GM19035 (cell line): ENCODE measurements around the gene SLC9C2.
"Not testable (repeated sequence)": the region's sequence is repeated elsewhere in the genome, so short reads cannot be mapped to it uniquely, and the experiment has no call there.

Source experiments
- ATAC-seq: cut with Tn5 transposase; IDR thresholded peaks from one replicate; pipeline ENCODE4 v1.9.1; 2021; ENCODE audit not compliant: unreplicated experiment

SLC9C2 gene

GRCh38 chr1:173581383-173582079 is 21.3 kb downstream of the SLC9C2 start:
- ATAC-seq, result no peak

DNA sequence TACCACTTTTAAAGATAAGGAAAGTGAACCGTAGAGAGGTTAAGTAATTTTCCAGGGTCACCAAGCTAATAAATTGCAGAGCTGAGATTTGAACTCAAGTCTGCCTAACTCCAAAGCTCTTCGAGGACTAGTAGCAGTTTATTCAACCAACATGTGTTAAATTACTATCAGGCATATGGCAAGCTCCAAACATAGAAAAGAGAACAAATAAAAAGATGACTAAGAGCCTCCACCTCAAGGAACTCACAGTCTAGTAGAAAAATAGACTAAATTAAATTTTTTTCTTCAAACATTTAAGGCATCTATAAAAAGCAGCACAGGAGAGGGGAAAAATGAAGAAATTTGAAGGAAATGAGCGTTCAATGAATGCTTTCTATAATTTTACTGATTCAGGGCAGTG is 22.2 kb downstream of the SLC9C2 start:
- ATAC-seq, result no peak

DNA sequence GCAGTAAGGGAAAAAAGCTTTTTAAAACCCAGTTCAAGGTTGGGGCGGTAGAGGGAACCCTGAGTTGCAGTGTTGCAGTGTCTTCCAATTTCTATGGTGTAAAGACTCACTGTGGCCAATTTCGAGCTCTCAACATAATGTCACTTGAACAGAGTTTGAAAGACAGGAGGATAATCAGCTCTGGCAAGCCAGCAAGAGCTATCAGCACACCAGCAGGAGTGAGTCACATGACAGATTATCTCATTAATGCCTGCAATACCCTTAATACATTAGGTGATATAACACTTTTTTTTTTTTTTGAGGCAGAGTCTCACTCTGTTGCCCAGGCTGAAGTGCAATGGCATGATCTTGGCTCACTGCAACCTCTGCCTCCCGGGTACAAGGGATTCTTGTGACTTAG is 22.8 kb downstream of the SLC9C2 start:
- ATAC-seq, result no peak

- ATAC-seq, result no peak
Measured at GRCh38 chr1:173573596-173573995, 29.3 kb downstream of the SLC9C2 start.

- no peak for ATAC-seq
Measured at GRCh38 chr1:173572201-173572873, 30.5 kb downstream of the SLC9C2 start.

DNA sequence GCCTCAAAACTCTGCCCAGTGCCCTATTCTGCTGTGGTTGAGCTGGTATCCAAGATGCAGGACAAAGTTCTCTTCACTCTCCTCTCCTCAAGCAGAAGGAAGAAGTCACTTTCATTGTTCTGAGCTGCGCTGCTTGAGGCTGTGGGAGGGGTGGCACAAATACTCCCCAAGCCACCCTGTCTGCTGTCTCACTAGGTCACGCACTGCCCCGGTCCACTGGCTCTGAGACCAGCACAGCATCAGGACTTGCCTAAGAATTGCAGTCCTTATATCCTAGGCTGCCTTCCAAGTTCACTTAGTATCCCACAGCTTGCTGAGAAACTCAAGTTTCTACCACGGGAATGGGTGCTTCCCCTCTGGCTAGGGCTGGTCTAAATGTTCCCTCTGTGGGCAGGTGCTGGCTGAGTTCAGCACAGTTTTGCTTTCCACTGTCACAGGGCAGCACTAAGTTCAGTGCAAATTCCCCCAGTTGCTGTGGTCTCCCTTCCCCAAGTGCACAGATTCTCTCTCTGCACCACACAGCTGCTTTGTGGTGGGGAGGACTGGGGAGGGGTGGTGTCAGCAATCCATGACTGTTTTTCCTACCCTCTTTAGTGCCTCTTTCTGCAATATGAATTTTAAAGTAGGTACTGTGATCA is 32.4 kb downstream of the SLC9C2 start:
- ATAC-seq, result peak; percentile 58

DNA sequence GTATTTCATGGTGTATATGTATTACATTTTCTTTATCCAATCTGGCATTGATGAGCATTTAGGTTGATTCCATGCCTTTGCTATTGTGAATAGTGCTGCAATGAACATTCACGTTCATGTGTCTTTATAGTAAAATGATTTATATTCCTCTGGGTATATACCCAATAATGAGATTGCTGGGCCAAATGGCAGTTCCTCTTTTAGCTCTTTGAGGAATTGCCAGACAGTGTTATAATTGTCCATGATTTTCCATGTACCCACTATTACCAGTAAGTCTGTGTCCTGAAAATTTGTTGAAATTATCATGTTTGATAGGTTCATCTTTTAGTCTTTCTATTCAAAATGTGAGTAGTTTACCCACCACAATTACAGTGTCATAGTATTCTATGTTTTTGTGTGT is 34.4 kb downstream of the SLC9C2 start:
- ATAC-seq, result no peak

- not testable (repeated sequence) for ATAC-seq
Measured at GRCh38 chr1:173563846-173564245, 39.0 kb downstream of the SLC9C2 start.

GRCh38 chr1:173562813-173563212 is 40.1 kb downstream of the SLC9C2 start:
- ATAC-seq, result no peak

- ATAC-seq, result no peak
Measured at GRCh38 chr1:173561263-173561662, 41.6 kb downstream of the SLC9C2 start.

- no peak for ATAC-seq
Measured at GRCh38 chr1:173560285-173560880, 42.5 kb downstream of the SLC9C2 start.

DNA sequence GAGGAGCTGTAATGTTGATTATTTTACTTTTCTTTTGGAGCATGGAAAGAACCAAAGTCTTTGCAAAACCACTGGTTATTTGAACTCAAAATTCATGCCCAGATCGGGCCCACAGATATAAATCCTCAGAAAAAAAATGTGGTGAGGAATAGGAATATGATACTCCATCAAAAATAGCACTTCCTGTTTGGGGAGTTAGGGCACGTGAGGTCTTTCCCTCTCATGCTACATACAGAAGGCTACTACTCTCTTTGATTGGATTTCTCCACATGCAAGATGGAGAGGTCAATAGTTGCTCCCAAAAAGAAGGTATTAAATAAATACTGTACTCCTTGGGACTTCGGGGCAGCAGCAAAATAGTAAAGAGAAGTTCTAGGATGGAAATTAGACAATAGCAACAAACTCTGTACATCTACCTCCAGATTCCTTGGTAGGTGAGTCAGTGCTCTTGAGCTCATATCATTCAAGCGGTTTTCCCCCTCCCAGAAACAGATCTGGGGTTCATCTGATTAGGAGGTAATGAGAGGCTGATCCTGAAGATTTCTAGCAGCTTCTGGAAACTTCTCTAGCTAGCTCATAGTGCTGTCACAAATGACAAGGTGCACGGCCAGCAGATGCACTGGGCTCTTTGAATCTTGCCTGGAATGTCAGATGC is 47.1 kb downstream of the SLC9C2 start:
- no peak for ATAC-seq

- ATAC-seq, result no peak
Measured at GRCh38 chr1:173554541-173555250, 48.2 kb downstream of the SLC9C2 start.

DNA sequence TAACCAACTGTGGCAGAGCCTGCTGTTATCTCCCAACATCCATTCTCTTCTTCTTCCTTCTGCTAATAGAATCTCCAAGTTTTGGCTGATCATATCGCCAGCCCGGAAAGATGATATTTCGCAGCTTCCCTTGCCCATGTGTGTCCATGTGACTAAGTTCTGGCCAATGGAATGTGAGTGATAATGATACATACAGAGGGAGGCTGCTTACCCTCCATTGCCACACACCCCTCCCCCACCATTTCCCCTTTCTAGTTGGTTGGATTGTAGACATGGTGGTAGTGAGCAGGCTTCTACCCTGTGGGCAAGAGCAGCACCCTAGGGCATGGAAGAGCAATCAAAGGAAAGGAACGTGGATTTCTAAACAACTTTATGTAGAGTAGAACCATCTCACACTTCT is 48.8 kb downstream of the SLC9C2 start:
- no peak for ATAC-seq

DNA sequence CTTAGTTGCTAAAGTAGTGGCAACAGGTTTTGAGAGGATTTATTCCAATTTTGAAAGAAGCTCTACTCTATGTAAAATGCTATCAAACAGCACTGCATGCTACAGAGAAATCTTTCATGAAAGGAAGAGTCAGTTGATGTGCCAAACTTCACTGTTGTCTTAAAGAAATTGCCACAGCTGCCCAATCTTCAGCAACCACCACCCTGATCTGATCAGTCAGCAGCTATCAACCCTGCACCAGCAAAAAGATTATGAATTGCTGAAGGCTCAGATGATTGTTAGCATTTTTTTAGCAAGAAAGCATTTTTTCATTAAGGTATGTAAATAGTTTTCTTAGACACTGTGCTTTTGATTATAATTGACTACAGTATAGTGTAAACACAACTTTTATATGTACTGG is 49.6 kb downstream of the SLC9C2 start:
- ATAC-seq, result no peak

DNA sequence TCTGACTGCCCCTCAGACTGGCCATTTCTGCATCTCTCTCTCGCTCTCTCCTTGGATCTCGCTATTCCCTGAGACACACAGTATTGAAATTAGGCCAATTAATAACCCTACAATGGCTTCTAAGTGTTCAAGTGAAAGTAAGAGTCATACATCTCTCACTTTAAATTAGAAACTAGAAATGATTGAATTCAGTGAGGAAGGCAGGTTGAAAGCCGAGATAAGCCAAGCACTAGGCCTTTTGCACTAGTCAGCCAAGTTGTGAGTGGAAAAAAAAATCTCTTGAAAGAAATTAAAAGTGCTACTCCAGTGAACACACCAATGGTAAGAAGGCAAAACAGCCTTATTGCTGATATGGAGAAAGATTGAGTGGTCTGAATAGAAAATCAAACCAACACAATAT is 51.2 kb downstream of the SLC9C2 start:
- ATAC-seq, result no peak

DNA sequence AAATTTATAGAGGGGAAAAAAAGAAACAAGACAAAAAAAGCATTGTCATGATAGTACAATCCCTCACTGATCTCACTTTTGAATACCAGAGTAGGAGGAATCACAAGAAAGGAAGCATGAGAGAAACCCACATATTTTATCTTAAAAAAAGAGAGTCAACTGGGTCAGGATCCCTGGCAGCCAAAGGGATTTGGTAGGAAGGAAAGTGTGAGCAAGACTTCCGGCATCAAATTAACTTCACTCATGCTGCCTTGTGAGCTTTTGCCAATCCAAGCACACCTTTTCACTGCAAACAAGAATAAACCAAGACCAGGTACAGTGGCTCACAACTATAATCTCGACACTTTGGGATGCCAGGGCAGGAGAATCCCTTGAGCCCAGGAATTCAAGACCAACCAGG is 53.1 kb downstream of the SLC9C2 start:
- no peak for ATAC-seq

- ATAC-seq, result no peak
Measured at GRCh38 chr1:173545688-173546087, 57.2 kb downstream of the SLC9C2 start.

- ATAC-seq, result no peak
Measured at GRCh38 chr1:173536223-173536622, 66.6 kb downstream of the SLC9C2 start.

DNA sequence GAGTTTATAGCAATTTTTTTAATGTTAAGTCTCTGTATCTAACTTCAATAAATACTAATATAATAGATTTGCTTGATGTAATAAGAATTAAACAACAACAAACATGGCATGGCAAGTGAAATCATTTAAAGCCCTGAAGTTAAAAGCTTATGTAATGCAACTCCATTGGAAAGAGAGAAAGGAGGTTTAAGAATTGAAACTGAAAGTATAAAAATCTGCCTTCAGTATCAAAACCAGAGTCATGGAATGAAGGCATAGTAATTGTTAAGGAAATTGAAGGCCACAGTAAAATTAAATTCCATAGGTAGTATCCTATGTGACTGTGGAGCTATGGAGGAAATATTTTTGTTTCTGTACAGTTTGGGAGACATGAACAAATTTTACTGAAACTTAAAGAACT is 70.6 kb downstream of the SLC9C2 start:
- no peak for ATAC-seq
